GM19239 (cell line): ENCODE measurements around the gene ZFC3H1.
"Not testable (repeated sequence)": the region's sequence is repeated elsewhere in the genome, so short reads cannot be mapped to it uniquely, and the experiment has no call there.

ENCODE experiments used
- DNase-seq: peaks from one replicate; pipeline ENCODE4 v3.0.0; 2011; ENCODE audit warnings: low spot score; ENCODE audit not compliant: insufficient read length
- FAIRE-seq: peaks from 2 replicates; lab custom pipeline; 2011; peaks lifted over from hg19 to GRCh38; lab: Jason Lieb, UNC

Gene ZFC3H1

DNA sequence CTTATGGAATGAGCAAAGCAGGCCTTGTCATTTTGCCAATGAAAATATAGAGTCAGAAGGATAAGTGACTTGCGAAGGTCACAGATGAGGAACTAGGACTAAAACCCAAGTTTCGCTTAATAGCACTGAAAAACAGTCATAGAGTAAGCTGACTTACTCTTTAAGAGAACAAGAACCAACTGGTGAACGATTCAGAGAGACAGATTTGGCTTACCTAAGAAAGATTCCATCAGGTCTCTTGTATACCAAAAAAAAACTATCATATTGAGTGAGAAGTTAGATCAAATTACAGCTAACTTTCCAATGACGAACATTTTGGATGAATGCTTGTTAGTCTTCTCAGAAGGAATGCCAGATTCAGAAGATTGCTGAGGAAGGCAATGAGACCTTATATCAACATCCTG is 74.2 kb downstream of the ZFC3H1 start:
- no peak for FAIRE-seq
- no peak for DNase-seq

DNA sequence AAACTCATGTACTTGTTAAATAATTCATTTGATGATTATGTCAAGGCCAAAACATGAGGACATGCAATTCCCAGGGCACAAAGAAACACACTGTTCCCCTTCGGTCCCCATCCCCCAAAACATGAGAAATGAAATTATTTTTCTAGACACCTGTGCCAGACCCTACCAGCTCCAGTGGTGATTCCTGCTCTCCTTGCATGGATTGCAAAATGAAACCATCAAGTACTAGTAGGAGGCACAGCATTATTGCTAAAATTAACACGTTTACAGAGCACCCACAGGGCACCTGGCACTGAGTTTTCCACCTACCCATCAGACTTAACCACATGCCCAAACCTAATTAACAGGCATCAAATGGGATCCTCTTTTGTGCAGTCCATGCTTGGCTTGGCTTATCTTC is 76.6 kb downstream of the ZFC3H1 start:
- no peak for DNase-seq
- FAIRE-seq: no peak

DNA sequence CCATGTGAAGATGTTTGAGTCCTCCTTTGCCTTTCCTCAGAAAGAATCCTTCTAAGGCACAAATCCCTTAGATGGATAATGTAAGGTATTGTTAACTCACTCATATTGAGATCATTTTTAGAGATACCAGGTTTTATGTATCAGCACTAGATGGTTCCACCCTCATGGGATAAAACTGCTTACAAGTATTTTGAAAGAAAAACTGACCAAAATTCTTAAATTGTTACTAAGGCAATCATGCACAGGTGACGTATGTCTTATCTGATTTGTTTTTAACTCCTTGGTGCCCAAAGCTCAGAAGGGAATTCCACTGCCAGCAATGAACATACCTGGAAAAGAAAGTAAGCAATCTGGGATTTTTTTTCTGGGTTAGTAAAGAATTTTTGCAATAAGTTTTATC is 78.4 kb downstream of the ZFC3H1 start:
- no peak for DNase-seq
- no peak for FAIRE-seq

DNA sequence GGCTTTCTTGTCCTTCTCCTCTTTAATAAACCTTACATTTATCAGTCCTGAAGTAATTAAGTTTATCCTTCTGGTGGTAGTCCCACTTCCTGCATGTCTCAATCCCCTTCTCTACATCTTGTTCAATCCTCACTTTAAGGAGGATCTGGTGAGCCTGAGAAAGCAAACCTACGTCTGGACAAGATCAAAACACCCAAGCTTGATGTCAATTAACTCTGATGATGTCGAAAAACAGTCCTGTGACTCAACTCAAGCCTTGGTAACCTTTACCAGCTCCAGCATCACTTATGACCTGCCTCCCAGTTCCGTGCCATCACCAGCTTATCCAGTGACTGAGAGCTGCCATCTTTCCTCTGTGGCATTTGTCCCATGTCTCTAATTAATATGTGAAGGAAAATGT is 79.3 kb downstream of the ZFC3H1 start:
- FAIRE-seq (no peak), DNase-seq (no peak)

DNA sequence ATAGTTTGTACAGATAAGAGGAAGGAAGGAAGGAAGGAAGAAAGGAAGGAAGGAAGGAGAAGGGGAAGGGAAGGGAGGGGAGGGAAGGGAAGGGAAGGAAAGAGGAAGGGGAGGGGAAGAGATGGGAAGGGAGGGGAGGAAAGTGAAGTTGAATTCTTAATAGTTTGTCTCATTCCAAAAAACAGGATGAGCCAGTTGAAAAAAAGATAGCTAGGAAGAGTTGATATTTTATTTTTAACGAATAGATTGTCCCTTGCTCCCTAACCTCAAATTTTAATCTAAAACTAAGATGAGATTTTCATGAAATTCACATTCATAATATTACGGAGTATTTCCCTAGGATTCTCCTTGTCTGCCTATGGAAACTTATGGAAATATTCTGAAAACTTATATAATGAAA is 80.7 kb downstream of the ZFC3H1 start:
- FAIRE-seq: no peak

DNA sequence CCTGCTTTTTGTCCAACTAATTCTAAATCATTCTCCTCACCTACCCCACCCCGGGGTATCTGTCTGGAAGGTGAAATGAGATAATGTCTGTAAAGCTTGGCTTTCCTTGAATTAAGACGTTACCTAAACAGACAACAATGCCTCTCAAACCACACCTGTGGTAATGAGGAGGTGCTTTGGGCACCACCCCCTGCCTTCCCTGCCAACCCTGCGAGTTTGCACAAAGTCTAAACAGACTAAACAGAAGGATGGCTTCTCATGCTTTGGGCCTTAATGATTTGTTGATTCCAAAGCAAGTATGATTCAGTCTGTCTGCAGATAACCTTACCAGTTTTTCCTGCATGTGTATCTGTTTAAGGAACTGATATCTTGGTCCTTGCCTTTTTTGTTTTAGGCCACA is 82.4 kb downstream of the ZFC3H1 start:
- no peak for DNase-seq
- no peak for FAIRE-seq

More for the DNA sequence above, 80.7 kb downstream of the ZFC3H1 start:
- no peak for DNase-seq

DNA sequence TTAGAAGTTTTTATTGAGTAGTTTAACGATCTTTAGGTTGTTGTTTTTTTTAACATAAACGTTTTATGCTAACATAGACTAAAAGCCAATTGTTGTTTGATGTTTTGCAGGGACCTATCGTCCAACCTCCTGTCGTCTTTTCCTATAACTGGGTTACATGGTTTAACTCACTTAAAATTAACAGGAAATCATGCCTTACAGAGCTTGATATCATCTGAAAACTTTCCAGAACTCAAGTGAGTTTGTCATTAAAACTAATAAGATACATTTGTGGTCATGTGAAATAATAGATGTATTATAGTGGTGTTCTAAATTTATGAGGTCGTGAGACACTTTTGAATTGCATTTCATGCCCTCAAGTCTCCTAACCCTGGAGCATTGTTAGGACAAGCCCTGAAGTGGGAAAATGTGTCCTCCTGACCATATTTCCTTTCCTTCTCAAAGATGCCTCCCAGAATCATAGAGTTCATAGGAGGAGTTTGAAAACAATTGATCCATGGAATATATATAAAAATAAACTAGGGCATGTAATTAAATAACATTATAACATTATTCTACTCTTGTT is 84.9 kb downstream of the ZFC3H1 start:
- DNase-seq (no peak), FAIRE-seq (no peak)

DNA sequence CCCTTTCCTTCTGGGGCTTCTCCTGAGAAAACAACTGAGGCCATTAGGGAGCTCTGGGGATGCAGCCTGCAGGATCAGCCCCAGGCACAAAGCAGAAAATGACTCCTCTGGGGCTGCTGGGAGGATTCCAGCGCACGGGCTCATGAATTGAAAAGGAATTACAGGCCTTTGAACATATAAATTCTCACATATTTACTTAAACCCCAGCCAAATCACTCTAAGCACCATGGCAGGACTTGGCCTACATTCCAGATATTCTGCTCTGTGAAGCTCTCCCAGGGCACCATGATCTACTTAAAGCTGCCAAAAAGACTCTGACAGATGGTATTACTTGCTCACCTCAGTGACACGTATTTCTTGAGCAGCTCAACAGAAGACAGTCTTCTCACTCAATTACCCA is 87.2 kb downstream of the ZFC3H1 start:
- no peak for DNase-seq

DNA sequence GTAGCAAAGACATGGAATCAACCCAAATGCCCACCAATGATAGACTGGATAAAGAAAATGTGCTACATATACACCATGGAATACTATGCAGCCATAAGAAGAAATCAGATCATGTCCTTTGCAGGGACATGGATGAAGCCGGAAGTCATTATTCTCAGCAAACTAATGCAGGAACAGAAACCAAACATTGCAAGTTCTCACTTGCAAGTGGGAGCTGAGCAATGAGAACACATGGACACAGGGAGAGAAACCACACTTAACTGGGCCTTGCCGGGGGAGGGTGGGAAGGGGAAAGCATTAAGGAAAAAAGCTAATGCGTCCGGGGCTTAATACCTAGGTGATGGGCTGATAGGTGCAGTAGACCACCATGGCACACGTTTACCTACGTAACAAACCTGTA is 93.8 kb downstream of the ZFC3H1 start:
- DNase-seq, FAIRE-seq: not testable (repeated sequence)

More for the DNA sequence above, 87.2 kb downstream of the ZFC3H1 start:
- no peak for FAIRE-seq

DNA sequence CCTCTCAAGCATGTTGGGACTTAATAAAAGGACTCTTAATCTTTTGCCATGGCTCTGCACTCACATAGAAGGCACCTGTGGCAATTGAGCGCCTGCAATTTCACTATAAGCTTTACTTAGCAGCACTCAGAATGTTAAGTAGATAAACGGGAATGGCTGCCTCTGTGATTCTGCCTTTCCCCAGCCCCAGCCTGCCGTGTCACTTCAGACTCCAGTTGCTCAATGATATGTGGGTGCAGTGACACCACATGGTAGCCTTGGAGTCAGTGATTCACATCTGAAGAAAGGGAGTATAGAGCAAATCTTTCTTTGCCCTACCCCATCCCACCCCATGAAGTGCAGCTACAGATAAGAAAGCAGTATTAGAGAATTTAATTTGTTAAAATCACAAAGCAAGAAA is 96.1 kb downstream of the ZFC3H1 start:
- no peak for DNase-seq
- no peak for FAIRE-seq

DNA sequence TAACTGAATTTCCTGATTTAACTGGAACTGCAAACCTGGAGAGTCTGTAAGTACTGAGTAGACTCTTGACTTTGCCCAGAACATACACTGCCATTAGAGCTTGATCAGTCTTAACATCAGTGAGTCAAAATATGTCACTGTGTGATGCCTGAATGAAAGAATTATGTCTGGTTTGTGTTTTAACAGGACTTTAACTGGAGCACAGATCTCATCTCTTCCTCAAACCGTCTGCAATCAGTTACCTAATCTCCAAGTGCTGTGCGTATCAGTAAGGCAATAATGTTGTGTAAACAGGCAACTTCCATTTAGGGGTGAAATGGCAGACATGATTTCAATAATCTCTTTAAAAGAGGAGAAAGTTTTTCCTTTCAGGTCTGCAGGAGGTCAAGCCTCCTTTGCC is 97.0 kb downstream of the ZFC3H1 start:
- FAIRE-seq: no peak
- DNase-seq: no peak

DNA sequence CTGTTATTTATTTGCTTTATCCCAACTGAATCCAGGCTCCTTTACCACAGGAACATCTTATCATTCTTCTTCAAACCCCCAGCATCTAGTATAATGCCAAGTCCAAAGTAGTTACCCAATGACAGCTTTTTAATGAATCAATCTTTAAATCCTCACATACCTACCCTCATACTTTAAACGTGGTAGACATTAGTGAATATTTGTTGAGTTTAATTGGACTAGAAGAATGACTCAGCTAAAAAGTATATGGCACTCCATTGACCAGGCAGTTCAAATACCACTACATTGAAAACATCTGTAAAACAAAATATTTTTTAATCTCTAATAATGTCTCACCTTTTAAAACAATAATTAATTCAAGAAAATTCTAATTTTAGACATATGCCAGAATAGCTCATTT is 98.1 kb downstream of the ZFC3H1 start:
- no peak for DNase-seq
- FAIRE-seq: no peak

DNA sequence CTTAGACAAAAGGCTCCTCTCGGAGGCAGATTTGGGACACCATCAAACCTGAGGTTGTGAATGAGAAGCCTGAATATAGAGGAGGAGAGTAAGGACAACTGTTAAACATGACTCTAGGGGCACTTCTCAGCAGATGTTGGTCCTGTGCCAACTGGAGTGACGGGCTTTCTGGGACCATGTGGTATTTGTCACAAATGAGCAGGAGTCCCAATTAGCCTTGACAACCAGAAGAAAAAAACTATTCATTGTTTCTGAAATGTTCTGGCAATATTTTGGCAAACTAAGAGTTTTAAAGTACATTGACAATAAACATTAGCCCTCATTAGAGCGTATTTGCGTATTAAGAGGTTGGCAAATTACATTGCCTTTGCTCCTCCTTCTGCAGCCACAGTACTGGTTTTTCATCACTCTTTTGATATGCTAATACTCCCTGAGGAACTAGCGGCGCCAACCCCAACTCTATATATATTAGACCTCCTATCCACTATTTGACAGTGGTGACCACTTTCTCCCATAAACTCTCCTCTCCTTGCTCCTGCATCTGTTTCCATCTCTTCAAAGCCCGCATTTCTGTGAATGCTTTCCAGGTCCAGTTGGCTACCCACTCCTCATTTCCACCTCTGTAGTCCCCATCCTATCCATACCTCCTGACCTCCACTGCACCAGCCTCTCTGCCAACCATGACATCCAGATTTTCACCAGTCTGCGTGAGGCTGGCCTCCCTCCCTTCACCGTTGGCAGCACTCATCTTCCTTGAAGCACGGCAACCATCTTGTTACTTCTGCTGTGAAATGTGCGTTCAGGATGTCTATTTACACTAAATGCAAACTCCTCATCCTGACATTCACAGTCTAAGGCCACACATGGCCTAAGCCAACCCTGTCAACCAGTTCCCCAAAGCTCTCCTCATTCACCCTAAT is 100.7 kb downstream of the ZFC3H1 start:
- no peak for DNase-seq
- FAIRE-seq: no peak
